Endothelial cell of umbilical vein (primary cell): ENCODE measurements around the gene CACNA1C. TPM values are rescaled to one million over a fixed set of nuclear protein-coding genes. Genes with fewer than 3 reads are reported as not detected.

Experiments used
- BruUV-seq: library from RNA; stranded (reverse); fragments of 400-500 nt; replicated peaks from 2 replicates; lab custom pipeline; 2021; lab: Mats Ljungman, UMichigan
- CTCF ChIA-PET: fragments of 300-600, 350-600 bp; sonication (Branson Sonifier 250); formaldehyde crosslinking; loops from one replicate; lab custom pipeline; 2021; ENCODE audit warnings: antibody characterized with exemption, inconsistent platforms; lab: Charles Lee
- POLR2A ChIA-PET: fragments of 300-600, 350-600 bp; sonication (Branson Sonifier 250); formaldehyde crosslinking; loops from one replicate; lab custom pipeline; 2021; ENCODE audit warnings: antibody characterized with exemption, inconsistent platforms; lab: Charles Lee
- DNase-seq: peaks from one replicate; pipeline ENCODE4 v3.0.0-alpha.2; 2011; ENCODE audit warnings: low read depth, low spot score
- FAIRE-seq: peaks from 2 replicates; lab custom pipeline; 2011; peaks lifted over from hg19 to GRCh38; lab: Jason Lieb, UNC
- H2AFZ ChIP-seq: 2 replicates; pipeline ENCODE4 v1.6.0; 2012; ENCODE audit warnings: low read depth, low read length, control low read depth, inconsistent platforms
- H3K27ac ChIP-seq: 2 replicates; pipeline ENCODE4 v1.5.1; 2011; ENCODE audit warnings: low read depth, mild to moderate bottlenecking, control low read depth, low read length, moderate library complexity; ENCODE audit not compliant: insufficient read depth
- H3K27me3 ChIP-seq, 2 experiments: 2 replicates each; pipeline versions ENCODE4 v1.6.0 to v1.6.1; 2011; ENCODE audit warnings: low read length in 2 of 2, mixed read lengths in 1 of 2; ENCODE audit not compliant: control insufficient read depth in 2 of 2, insufficient read depth in 2 of 2
- H3K36me3 ChIP-seq, 2 experiments: 2 replicates in 1 of 2; 3 replicates in 1 of 2; pipeline ENCODE4 v1.5.1; 2011; ENCODE audit warnings: low read length in 2 of 2, mild to moderate bottlenecking in 1 of 2, moderate library complexity in 1 of 2; ENCODE audit not compliant: control insufficient read depth in 2 of 2, insufficient read depth in 2 of 2; ENCODE audit errors: extremely low read depth in 1 of 2
- H3K4me1 ChIP-seq: 3 replicates; pipeline ENCODE4 v1.5.1; 2011; ENCODE audit warnings: mild to moderate bottlenecking, low read length; ENCODE audit not compliant: control insufficient read depth, insufficient read depth; ENCODE audit errors: extremely low read depth
- H3K4me2 ChIP-seq: 2 replicates; pipeline ENCODE4 v1.6.1; 2011; ENCODE audit warnings: low read length, control low read depth, mixed read lengths; ENCODE audit not compliant: insufficient read depth
- H3K4me3 ChIP-seq, 3 experiments: fragments of 200-600 bp in 1 of 3; sonication (generic), shearing (Covaris generic) in 1 of 3; replicated peaks in 1 of 3; 2 replicates each; pipeline ENCODE4 v1.5.1; 2011 to 2016; ENCODE audit warnings: control low read depth in 3 of 3, low read length in 3 of 3, mild to moderate bottlenecking in 2 of 3, inconsistent platforms in 1 of 3, low read depth in 1 of 3, moderate library complexity in 1 of 3; ENCODE audit not compliant: insufficient read depth in 1 of 3
- H3K79me2 ChIP-seq: 2 replicates; pipeline ENCODE4 v1.6.0; 2012; ENCODE audit warnings: low read length, inconsistent platforms; ENCODE audit not compliant: control insufficient read depth, insufficient read depth
- H3K9ac ChIP-seq: replicated peaks from 2 replicates; pipeline ENCODE3; 2011; ENCODE audit warnings: low read length, control low read depth; ENCODE audit not compliant: insufficient read depth; ENCODE audit errors: extremely low read depth
- H3K9me1 ChIP-seq: replicated peaks from 3 replicates; pipeline ENCODE4 v1.6.0; 2011; ENCODE audit warnings: mild to moderate bottlenecking, low read length; ENCODE audit not compliant: control insufficient read depth, insufficient read depth; ENCODE audit errors: extremely low read depth
- H3K9me3 ChIP-seq: replicated peaks from 2 replicates; pipeline ENCODE4 v1.5.1; 2012; ENCODE audit warnings: low read length, inconsistent platforms; ENCODE audit not compliant: control insufficient read depth, insufficient read depth
- H4K20me1 ChIP-seq: replicated peaks from 2 replicates; pipeline ENCODE3; 2011; ENCODE audit warnings: mild to moderate bottlenecking, low read length; ENCODE audit not compliant: control insufficient read depth, insufficient read depth; ENCODE audit errors: extremely low read depth
- EZH2 ChIP-seq: IDR thresholded peaks from 2 replicates; pipeline ENCODE4 v1.6.1; 2012; ENCODE audit warnings: borderline replicate concordance, low read depth, mild to moderate bottlenecking, moderate library complexity, low read length, inconsistent platforms; ENCODE audit not compliant: severe bottlenecking
- FOS ChIP-seq: IDR thresholded peaks from 2 replicates; pipeline ENCODE4 v1.6.1; 2011; ENCODE audit warnings: mild to moderate bottlenecking, low read length, moderate library complexity, borderline replicate concordance; ENCODE audit not compliant: insufficient read depth
- GATA2 ChIP-seq: IDR thresholded peaks from 2 replicates; pipeline ENCODE4 v1.7.0; 2011; ENCODE audit warnings: low read depth, mild to moderate bottlenecking, moderate library complexity, mixed read lengths, low read length; ENCODE audit not compliant: insufficient read length, insufficient read depth
- JUN ChIP-seq: IDR thresholded peaks from 2 replicates; pipeline ENCODE4 v1.6.1; 2011; ENCODE audit warnings: borderline replicate concordance, low read depth; ENCODE audit not compliant: insufficient read length, insufficient read depth
- MYC ChIP-seq: IDR thresholded peaks from one replicate; pipeline ENCODE4 v1.6.1; 2011; ENCODE audit warnings: mild to moderate bottlenecking, low read depth, low read length
- POLR2A ChIP-seq: IDR thresholded peaks from 2 replicates; pipeline ENCODE4 v1.6.1; 2012; ENCODE audit warnings: low read depth, mild to moderate bottlenecking, control low read depth, low read length
- POLR2AphosphoS5 ChIP-seq: IDR thresholded peaks from 2 replicates; pipeline ENCODE4 v1.6.1; 2012; ENCODE audit warnings: low read depth, mild to moderate bottlenecking, control low read depth, low read length, moderate library complexity; ENCODE audit not compliant: insufficient read depth
- dilution Hi-C: fragments of 300-500 bp; cut with MboI; formaldehyde crosslinking; loops from one replicate; pipeline ENCODE4 v1.15.0; 2019; ENCODE audit warnings: low sequenced_read_pairs; ENCODE audit not compliant: extremely low pct_ligation_motif_present
- intact Hi-C: fragments of 100-400 bp; cut with micrococcal nuclease; formaldehyde crosslinking; loops from one replicate; pipeline ENCODE4 v1.10.0; 2022
- polyA plus RNA-seq, 4 experiments: library from polyadenylated mRNA; depleted of rRNA in 3 of 4; stranded (reverse) in 3 of 4; unstranded in 1 of 4; fragments of >200 nt; gene quantifications; 2 replicates each; pipeline versions ENCODE4 v1.2.1 to v1.2.3, GENCODE V29; 2011 to 2012; ENCODE audit warnings: missing spikeins in 1 of 4
- total RNA-seq: library from RNA; stranded (reverse); gene quantifications from 2 replicates; pipeline ENCODE4 v1.2.3, GENCODE V29; 2021
- TF ChIP-seq, protein P1 (sequence below), 2 donors: IDR thresholded peaks; 1 replicate in 1 of 2; 2 replicates in 1 of 2; pipeline ENCODE4 v1.5.1; 2011; ENCODE audit warnings: low read length in 2 of 2, mild to moderate bottlenecking in 2 of 2, moderate library complexity in 2 of 2, control low read depth in 1 of 2, inconsistent platforms in 1 of 2, low read depth in 1 of 2; ENCODE audit not compliant: insufficient read depth in 1 of 2; ENCODE audit errors: extremely low read depth in 1 of 2
- TF ChIP-seq, protein P2 (sequence below): IDR thresholded peaks from 2 replicates; pipeline ENCODE4 v1.6.1; 2011; ENCODE audit not compliant: insufficient read depth, insufficient read length

The CACNA1C gene
- total and polyA plus RNA-seq, 2 donors (not counting 3 experiments of a cell fraction or from before 2014, with no cell fraction given): not detected

DNA sequence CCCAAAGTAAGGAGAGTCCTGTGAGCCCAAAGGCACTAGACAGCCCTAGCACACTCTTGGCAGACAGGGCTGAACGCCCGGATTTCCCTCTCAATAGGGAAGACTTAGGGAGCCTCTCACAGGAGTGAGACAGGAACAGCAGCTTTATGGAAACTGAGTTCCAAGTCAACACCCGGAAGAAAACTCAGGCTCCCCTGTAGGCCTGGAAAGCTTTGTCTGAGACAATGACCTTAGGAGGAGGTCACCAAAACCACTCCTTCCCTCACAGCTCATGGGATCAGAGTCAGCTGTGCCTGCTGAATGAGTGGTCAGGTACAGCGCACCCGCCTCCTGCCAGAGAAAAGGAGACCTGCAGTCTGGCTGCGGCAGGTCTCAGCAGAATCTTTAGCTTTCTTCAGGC lies 229.5 kb downstream of the CACNA1C start:
- Histone ChIP-seq H3K9ac (no peak overlapping the region), H3K27ac (no peak overlapping the region), H3K27me3 (peaks cover 2 to 5% of the 10 kb centered on the region in 2 experiments), H3K9me1 (no peaks in the 10 kb centered on the region), H3K4me1 (no peaks in the 10 kb centered on the region), H3K4me3 (no peak overlapping the region), H3K4me2 (no peak overlapping the region), H3K79me2 (no peaks in the 10 kb centered on the region), H3K9me3 (no peaks in the 10 kb centered on the region), H3K36me3 (no peaks in the 10 kb centered on the region), H2AFZ (no peak overlapping the region), H4K20me1 (no peaks in the 10 kb centered on the region)
- BruUV-seq: no TSS peak
- intact Hi-C loops: loop anchor here (10.0 kb wide), 1 partner anchor 228 kb away; the partner anchor contains the start of gene CACNA1C
- DNase-seq: no peak
- CTCF ChIA-PET: interaction anchor here (1.7 kb wide), 1 partner anchor 10 kb away, joined by 5 read pairs; no protein-coding TSS in a partner anchor
- POLR2A ChIA-PET: no interaction called here
- FAIRE-seq: no peak
- dilution Hi-C loops: no loop called here
- TF ChIP-seq MYC (no peak), JUN (no peak), EZH2 (no peak), POLR2AphosphoS5 (no peak), GATA2 (no peak), POLR2A (no peak), FOS (no peak)
- TF ChIP-seq, protein P1, sequence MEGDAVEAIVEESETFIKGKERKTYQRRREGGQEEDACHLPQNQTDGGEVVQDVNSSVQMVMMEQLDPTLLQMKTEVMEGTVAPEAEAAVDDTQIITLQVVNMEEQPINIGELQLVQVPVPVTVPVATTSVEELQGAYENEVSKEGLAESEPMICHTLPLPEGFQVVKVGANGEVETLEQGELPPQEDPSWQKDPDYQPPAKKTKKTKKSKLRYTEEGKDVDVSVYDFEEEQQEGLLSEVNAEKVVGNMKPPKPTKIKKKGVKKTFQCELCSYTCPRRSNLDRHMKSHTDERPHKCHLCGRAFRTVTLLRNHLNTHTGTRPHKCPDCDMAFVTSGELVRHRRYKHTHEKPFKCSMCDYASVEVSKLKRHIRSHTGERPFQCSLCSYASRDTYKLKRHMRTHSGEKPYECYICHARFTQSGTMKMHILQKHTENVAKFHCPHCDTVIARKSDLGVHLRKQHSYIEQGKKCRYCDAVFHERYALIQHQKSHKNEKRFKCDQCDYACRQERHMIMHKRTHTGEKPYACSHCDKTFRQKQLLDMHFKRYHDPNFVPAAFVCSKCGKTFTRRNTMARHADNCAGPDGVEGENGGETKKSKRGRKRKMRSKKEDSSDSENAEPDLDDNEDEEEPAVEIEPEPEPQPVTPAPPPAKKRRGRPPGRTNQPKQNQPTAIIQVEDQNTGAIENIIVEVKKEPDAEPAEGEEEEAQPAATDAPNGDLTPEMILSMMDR (IDR thresholded peaks at IDR 0.05; ENCODE audit: extremely low read depth in 1 of 2, insufficient read depth in 1 of 2, low read depth in 1 of 2, low read length in 2 of 2): no peak
- TF ChIP-seq, protein P2, sequence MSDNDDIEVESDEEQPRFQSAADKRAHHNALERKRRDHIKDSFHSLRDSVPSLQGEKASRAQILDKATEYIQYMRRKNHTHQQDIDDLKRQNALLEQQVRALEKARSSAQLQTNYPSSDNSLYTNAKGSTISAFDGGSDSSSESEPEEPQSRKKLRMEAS: no peak
